Calu3 (cell line): Measurements from ENCODE around the gene C17orf50. TPM values are rescaled to one million over a fixed set of nuclear protein-coding genes. Genes with fewer than 3 reads are reported as not detected.

Source experiments
- BruUV-seq: library from RNA; stranded (reverse); fragments of 400-500 nt; replicated peaks from 2 replicates; lab custom pipeline; 2021; lab: Mats Ljungman, UMichigan
- CTCF ChIA-PET: fragments of 300-600 bp; sonication (Branson Sonifier 250); formaldehyde crosslinking; loops from one replicate; lab custom pipeline; 2022; ENCODE audit warnings: antibody characterized with exemption; lab: Charles Lee
- DNase-seq: peaks from one replicate; pipeline ENCODE4 v3.0.0; 2022
- H3K27ac Mint-ChIP-seq: one replicate; pipeline ENCODE4 v1.8.0; 2022; ENCODE audit warnings: mixed read lengths; ENCODE audit not compliant: unreplicated experiment
- H3K27me3 Mint-ChIP-seq: one replicate; pipeline ENCODE4 v1.8.0; 2022; ENCODE audit warnings: mixed read lengths; ENCODE audit not compliant: unreplicated experiment
- H3K36me3 Mint-ChIP-seq: one replicate; pipeline ENCODE4 v1.8.0; 2022; ENCODE audit warnings: mild to moderate bottlenecking, moderate library complexity, mixed read lengths; ENCODE audit not compliant: insufficient read depth, unreplicated experiment
- H3K4me1 Mint-ChIP-seq: one replicate; pipeline ENCODE4 v1.8.0; 2022; ENCODE audit warnings: mild to moderate bottlenecking, low read depth, mixed read lengths; ENCODE audit not compliant: unreplicated experiment
- H3K4me3 Mint-ChIP-seq: one replicate; pipeline ENCODE4 v1.8.0; 2022; ENCODE audit warnings: mild to moderate bottlenecking, low read depth, moderate library complexity, mixed read lengths; ENCODE audit not compliant: unreplicated experiment
- H3K9me3 Mint-ChIP-seq: one replicate; pipeline ENCODE4 v1.8.0; 2022; ENCODE audit warnings: low read depth, mixed read lengths; ENCODE audit not compliant: unreplicated experiment
- CTCF ChIP-seq: fragments of 200-600 bp; IDR thresholded peaks from one replicate; pipeline ENCODE4 v1.8.0; 2022; ENCODE audit warnings: antibody characterized with exemption; ENCODE audit not compliant: unreplicated experiment
- intact Hi-C: fragments of 100-400 bp; cut with micrococcal nuclease; formaldehyde crosslinking; loops from one replicate; pipeline ENCODE4 v1.10.0; 2022; ENCODE audit not compliant: unreplicated experiment
- total RNA-seq: library from RNA; stranded (reverse); gene quantifications from 2 replicates; pipeline ENCODE4 v1.2.3, GENCODE V29; 2022

C17orf50 gene
- total RNA-seq, 1 experiment from 2014 or later: not detected

- CTCF ChIA-PET: no interaction called here
- Mint-ChIP-seq H3K4me3 (no peak overlapping the region), H3K9me3 (no peaks in the 10 kb centered on the region), H3K27me3 (no peaks in the 10 kb centered on the region), H3K36me3 (peaks cover 21% of the 10 kb centered on the region), H3K4me1 (no peaks in the 10 kb centered on the region), H3K27ac (no peak overlapping the region)
- intact Hi-C loops: no loop called here
- DNase-seq: no peak
- TF ChIP-seq CTCF: no peak
- no TSS peak for BruUV-seq
Measured at GRCh38 chr17:35723735-35724134, 37.0 kb upstream of the C17orf50 start.

- no peaks in the 10 kb centered on the region for H3K4me1 Mint-ChIP-seq
- no peak for DNase-seq
- no peak for TF ChIP-seq CTCF
- H3K9me3 Mint-ChIP-seq: no peaks in the 10 kb centered on the region
- H3K27me3 Mint-ChIP-seq: no peaks in the 10 kb centered on the region
- H3K36me3 Mint-ChIP-seq: peaks cover 21% of the 10 kb centered on the region
- H3K4me3 Mint-ChIP-seq: no peak overlapping the region
- intact Hi-C loops: no loop called here
- CTCF ChIA-PET: no interaction called here
- BruUV-seq: no TSS peak
- no peak overlapping the region for H3K27ac Mint-ChIP-seq
Measured at GRCh38 chr17:35725058-35725457, 35.6 kb upstream of the C17orf50 start.

GRCh38 chr17:35725802-35726126 lies 34.9 kb upstream of the C17orf50 start:
- intact Hi-C loops: no loop called here
- no peak for TF ChIP-seq CTCF
- Mint-ChIP-seq H3K27me3 (peaks cover 5% of the 10 kb centered on the region), H3K4me1 (peaks cover 1% of the 10 kb centered on the region), H3K36me3 (peaks cover 22% of the 10 kb centered on the region), H3K4me3 (no peak overlapping the region), H3K27ac (no peak overlapping the region), H3K9me3 (no peaks in the 10 kb centered on the region)
- TSS peak; percentile 36 for BruUV-seq
- CTCF ChIA-PET: no interaction called here
- no peak for DNase-seq

- BruUV-seq: no TSS peak
- CTCF ChIA-PET: no interaction called here
Measured at GRCh38 chr17:35726127-35726952, 34.3 kb upstream of the C17orf50 start.

More at GRCh38 chr17:35726127-35726952, 34.3 kb upstream of the C17orf50 start:
- Mint-ChIP-seq H3K4me3 (no peak overlapping the region), H3K36me3 (peaks cover 22% of the 10 kb centered on the region), H3K27ac (no peak overlapping the region), H3K9me3 (no peaks in the 10 kb centered on the region), H3K4me1 (peaks cover 7% of the 10 kb centered on the region), H3K27me3 (peaks cover 11% of the 10 kb centered on the region)
- TF ChIP-seq CTCF: no peak
- intact Hi-C loops: no loop called here
- peak; percentile 46 for DNase-seq
